Esophagus (tissue), 2 donors: ENCODE results near the gene AGAP1. TPM values are rescaled to one million over a fixed set of nuclear protein-coding genes. Genes with fewer than 3 reads are reported as not detected.

Experiments
- H3K27ac ChIP-seq, 2 donors: one replicate each; pipeline ENCODE4 v1.5.1; 2013; ENCODE audit warnings: low read depth in 2 of 2, mild to moderate bottlenecking in 2 of 2, inconsistent platforms in 1 of 2, low read length in 1 of 2, moderate library complexity in 1 of 2
- H3K27me3 ChIP-seq, 2 donors: one replicate each; pipeline ENCODE4 v1.6.1; 2013; ENCODE audit warnings: low read length in 2 of 2, control low read depth in 1 of 2, mild to moderate bottlenecking in 1 of 2; ENCODE audit not compliant: insufficient read depth in 2 of 2, control insufficient read depth in 1 of 2
- H3K36me3 ChIP-seq, 2 donors: one replicate each; pipeline ENCODE4 v1.6.1; 2013; ENCODE audit warnings: low read length in 1 of 2; ENCODE audit not compliant: control insufficient read depth in 2 of 2, insufficient read depth in 2 of 2
- H3K4me1 ChIP-seq, 2 donors: one replicate each; pipeline ENCODE4 v1.6.1; 2013; ENCODE audit warnings: low read length in 1 of 2; ENCODE audit not compliant: control insufficient read depth in 2 of 2, insufficient read depth in 2 of 2
- H3K4me3 ChIP-seq, 2 donors: one replicate each; pipeline ENCODE4 v1.5.1; 2013; ENCODE audit warnings: low read length in 2 of 2, mild to moderate bottlenecking in 2 of 2, low read depth in 1 of 2, moderate library complexity in 1 of 2
- H3K9me3 ChIP-seq, 2 donors: one replicate each; pipeline ENCODE4 v1.6.1; 2013; ENCODE audit warnings: mild to moderate bottlenecking in 2 of 2, low read depth in 1 of 2, low read length in 1 of 2, moderate library complexity in 1 of 2; ENCODE audit not compliant: control insufficient read depth in 2 of 2, insufficient read depth in 1 of 2
- WGBS, 2 donors: extraction: QIAGEN DNeasy Blood & Tissue Kit; methylation state at CpG; one replicate each; pipeline ENCODE4 v1.1.7; 2013; 5-methylcytosine and 5-hydroxymethylcytosine counted together
- polyA plus RNA-seq, 2 donors: library from polyadenylated mRNA; stranded (reverse); fragments of 200-250 nt; gene quantifications; one replicate each; pipeline ENCODE4 v1.2.3, GENCODE V29; 2013
- donor health status: healthy with polysubstance abuse.
- donor health status: Bipolar disorder and iron deficiency.

Gene AGAP1
- polyA plus RNA-seq, 2 donors = 4.9 TPM

DNA sequence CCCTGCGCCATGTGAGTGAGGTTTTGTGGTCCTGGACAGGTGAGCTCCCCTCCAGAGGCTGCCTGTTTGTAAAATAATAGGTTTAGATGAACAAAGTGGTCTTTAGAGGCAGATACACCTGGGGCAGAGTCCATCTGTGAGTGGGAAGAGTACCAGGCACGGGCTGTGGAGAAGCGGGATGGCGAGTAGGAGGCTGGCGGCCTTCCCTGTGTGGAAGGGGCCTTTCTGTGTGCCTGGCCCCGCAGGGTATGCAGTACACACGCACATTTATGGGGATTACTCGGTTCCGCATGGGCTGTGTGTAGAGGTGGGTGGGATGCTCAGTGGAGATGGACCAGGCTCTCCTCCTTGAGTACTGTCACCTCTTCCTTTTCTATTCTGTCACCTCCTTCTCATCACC lies 64.1 kb downstream of the AGAP1 start:
- WGBS, 2 donors = 93 to 95% methylated on average over 9 of the region's 9 CpGs
- peaks cover 4 to 9% of the 10 kb centered on the region in 2 donors for H3K4me1 ChIP-seq
- no peak overlapping the region for H3K27ac ChIP-seq
- H3K36me3 ChIP-seq = no peaks in the 10 kb centered on the region
- no peaks in the 10 kb centered on the region for H3K9me3 ChIP-seq
- no peak overlapping the region for H3K4me3 ChIP-seq
- H3K27me3 ChIP-seq = no peaks in the 10 kb centered on the region

DNA sequence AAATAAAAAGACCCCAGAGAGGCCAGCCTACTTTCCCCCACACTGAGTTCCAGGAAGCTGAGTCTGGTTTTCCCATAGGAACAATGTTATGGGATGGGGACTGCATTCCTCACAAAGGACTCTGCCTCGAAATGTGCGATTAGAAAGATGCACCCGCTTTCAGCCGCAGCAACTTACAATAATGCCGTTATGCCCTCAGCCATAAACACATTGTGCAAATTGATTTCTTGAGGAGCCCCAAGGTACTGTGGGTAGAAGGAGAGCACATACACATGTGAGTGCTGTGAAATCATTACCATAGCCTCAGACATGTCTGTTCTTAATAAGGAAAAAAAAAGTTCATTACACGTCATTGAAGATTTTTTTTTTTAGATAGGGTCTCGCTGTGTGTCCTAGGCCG lies 64.7 kb downstream of the AGAP1 start:
- WGBS, 2 donors = 89 to 92% methylated on average over 8 of the region's 8 CpGs
- Histone ChIP-seq H3K36me3 (no peaks in the 10 kb centered on the region), H3K4me1 (peaks cover 4 to 9% of the 10 kb centered on the region in 2 donors), H3K27me3 (no peaks in the 10 kb centered on the region), H3K4me3 (no peak overlapping the region), H3K27ac (no peak overlapping the region), H3K9me3 (no peaks in the 10 kb centered on the region)

DNA sequence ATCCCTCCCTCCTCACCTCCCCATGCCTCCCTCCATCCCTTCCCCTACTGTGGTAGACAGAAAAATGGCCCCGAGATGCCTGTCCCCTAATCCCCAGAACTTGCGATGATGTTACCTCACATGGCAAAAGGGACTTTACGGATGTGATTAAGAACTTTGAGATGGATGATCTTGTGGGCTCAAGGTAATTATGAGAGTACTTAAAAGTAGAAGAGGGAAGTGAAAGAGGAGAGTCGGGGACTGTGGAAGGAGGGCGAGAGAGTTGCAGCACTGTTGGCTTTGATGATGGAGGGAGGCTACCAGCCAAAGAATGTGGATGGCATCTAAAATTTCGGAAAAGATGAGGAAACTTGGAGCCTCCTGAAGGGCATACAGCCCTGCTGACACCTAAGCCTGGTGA lies 66.5 kb downstream of the AGAP1 start:
- WGBS, 2 donors = 91 to 93% methylated on average over 6 of the region's 6 CpGs
- Histone ChIP-seq H3K9me3 (no peaks in the 10 kb centered on the region), H3K4me1 (peaks cover 4 to 11% of the 10 kb centered on the region in 2 donors), H3K27me3 (no peaks in the 10 kb centered on the region), H3K27ac (no peak overlapping the region), H3K36me3 (no peaks in the 10 kb centered on the region), H3K4me3 (no peak overlapping the region)

DNA sequence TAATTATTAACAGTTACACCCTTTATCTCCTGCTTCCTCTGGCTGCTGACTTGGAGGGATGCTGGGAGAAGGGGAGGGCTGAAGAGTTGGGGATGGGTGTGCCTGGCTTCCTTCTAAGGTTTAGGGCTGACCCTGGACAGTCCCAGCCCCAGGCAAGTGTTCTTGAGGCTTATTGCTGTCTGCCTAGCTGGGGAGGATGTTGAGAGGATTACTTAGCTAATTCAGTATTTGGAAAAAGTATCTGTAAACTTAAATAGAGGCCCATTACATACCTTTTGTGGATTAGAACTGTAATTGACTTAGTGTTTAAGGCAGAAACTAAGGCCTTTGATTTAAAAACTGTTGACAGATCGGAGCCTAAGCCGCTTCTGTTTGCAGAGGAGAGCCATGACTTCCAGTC lies 67.6 kb downstream of the AGAP1 start:
- H3K36me3 ChIP-seq = no peaks in the 10 kb centered on the region
- H3K4me3 ChIP-seq = no peak overlapping the region
- H3K9me3 ChIP-seq = no peaks in the 10 kb centered on the region
- no peak overlapping the region for H3K27ac ChIP-seq
- WGBS, 2 donors = 59 to 61% methylated on average over 2 of the region's 2 CpGs
- peaks cover 4 to 10% of the 10 kb centered on the region in 2 donors for H3K4me1 ChIP-seq
- no peaks in the 10 kb centered on the region for H3K27me3 ChIP-seq

DNA sequence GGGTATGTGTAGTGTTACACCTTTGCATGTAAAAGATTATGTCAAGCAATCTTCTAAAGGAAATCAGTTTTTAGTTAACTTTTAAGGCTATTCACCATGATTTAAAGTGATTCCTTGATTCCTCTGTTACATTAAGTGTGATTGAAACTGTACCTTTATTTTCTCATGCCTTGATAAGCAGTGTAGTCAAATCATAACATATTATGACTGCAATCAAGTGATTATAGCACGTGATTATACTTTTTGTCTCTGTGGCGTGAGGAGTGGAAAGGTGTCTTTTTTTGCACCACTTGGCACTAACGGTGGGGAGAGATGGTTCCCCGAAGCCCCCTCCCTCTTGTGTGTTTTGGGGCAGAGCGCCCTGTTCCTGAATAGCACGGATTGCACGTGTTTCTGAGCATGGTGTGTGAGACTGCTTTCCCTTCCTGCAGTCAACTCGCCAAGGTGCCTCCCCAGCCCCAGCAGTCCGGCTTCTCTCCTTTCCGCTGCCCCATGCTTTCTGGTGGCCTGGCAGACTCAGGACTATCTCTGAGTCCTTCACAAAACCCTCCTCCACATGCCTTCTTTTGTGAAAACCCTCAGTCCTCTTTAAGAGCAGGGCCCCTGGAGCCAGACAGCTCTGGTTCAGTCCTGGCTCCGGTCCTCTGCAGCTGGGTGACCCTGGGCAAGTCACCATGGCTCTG lies 68.4 kb downstream of the AGAP1 start:
- WGBS, 2 donors = 76 to 85% methylated on average over 11 of the region's 11 CpGs

DNA sequence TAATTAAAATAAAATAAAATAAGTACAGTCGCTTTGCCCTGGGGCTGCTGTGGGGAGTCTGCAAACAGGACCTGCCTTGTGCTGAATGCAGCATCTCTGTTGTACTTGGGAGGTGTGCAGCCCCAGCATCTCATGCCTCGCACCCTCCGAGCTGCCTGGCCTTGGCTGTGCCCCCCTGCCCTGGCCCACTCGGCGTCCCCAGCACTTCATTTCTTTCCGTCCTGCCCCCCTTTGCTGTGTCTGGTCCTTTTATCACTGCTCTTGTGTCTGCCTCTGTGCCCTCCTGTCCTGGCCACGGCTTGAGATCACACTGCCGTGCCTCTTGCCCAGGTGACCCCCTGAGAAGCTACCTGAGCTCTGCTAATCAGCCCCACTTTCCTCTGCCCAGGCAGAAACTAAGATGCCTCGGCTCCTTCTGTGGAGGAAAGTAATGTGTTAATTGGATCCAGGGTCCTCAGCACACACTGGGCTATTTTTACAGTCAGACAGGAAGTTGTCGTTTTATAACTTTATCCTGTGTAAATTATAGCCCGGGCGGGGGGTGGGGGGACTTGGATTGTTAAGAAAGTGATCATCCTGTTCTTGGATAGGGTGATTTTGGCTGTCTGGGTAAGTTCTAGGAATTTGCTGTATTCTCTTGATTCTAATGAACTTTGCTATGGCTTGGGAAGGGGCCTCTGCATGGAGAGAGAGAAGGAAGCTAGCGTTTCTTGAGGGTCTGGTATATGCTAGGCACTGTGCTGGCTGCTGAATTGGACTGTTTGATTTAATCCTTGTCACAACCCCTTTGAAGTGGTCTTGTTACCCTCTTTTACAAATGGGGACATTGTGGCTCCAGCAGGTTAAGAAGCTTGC lies 69.4 kb downstream of the AGAP1 start:
- H3K36me3 ChIP-seq = no peaks in the 10 kb centered on the region
- H3K27ac ChIP-seq = no peak overlapping the region
- H3K4me3 ChIP-seq = no peak overlapping the region
- WGBS, 2 donors = 67 to 68% methylated on average over 13 of the region's 13 CpGs
- peaks cover 0 to 10% of the 10 kb centered on the region in 2 donors for H3K4me1 ChIP-seq
- H3K9me3 ChIP-seq = peaks cover 4% of the 10 kb centered on the region in 2 donors
- no peaks in the 10 kb centered on the region for H3K27me3 ChIP-seq

More for the DNA sequence above, 68.4 kb downstream of the AGAP1 start:
- Histone ChIP-seq H3K4me1 (peaks cover 0 to 10% of the 10 kb centered on the region in 2 donors), H3K4me3 (no peak overlapping the region), H3K36me3 (no peaks in the 10 kb centered on the region), H3K9me3 (no peaks in the 10 kb centered on the region), H3K27me3 (no peaks in the 10 kb centered on the region), H3K27ac (no peak overlapping the region)

DNA sequence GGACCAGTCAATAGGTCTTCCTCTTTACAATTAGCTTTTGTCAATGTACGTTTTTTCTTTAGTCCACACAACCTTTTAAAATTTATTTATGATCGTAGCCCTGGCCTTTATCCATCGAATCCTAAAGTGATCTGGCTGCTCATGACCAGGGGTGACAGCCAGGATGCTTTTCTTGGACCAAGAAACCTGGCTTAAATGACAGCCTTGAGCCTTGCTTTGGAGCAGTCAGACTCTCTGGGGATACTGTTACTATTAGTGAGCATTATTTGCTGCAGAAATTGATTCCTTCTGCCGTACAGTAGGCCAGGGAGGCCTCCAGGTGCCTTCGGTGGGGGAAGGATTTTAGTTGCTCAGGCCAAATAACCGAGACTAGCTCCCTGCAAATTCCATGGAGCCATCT lies 70.2 kb downstream of the AGAP1 start:
- peaks cover 8% of the 10 kb centered on the region in 2 donors for H3K9me3 ChIP-seq
- peaks cover 0 to 10% of the 10 kb centered on the region in 2 donors for H3K4me1 ChIP-seq
- H3K36me3 ChIP-seq = peaks cover 0 to 2% of the 10 kb centered on the region in 2 donors
- no peak overlapping the region for H3K4me3 ChIP-seq
- WGBS, 2 donors = 78 to 82% methylated on average over 6 of the region's 6 CpGs
- H3K27me3 ChIP-seq = no peaks in the 10 kb centered on the region
- H3K27ac ChIP-seq = no peak overlapping the region

DNA sequence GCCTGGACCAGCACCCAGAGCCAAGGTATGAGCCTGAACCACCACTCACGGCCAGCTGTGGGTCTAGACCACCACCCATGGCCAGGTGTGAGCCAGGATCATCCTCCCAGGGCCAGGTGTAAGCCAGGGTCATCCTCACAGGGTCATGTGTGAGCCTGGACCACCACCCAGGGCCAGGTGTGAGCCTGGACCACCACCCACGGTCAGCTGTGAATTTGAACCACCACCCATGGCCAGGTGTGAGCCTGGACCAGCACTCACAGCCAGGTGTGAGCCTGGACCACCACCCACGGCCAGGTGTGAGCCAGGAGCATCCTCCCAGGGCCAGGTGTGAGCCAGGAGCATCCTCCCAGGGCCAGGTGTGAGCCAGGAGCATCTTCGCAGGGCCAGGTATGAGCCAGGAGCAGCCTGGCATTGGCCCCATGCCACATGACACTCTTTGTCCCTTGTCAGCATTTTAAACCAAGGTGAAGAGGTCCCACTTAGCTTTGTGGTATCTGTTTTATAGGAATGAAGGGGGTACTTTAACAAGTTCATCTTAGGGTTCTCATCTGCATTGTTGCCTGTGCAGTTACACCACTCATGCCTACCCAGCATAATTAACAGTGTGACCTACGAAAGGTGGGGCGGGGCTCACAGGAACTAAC lies 71.2 kb downstream of the AGAP1 start:
- no peaks in the 10 kb centered on the region for H3K27me3 ChIP-seq
- H3K4me3 ChIP-seq = no peak overlapping the region
- no peak overlapping the region for H3K27ac ChIP-seq
- H3K4me1 ChIP-seq = peaks cover 0 to 10% of the 10 kb centered on the region in 2 donors
- H3K9me3 ChIP-seq = peaks cover 8% of the 10 kb centered on the region in 2 donors
- 86 to 88% methylated on average over 6 of the region's 6 CpGs for WGBS, 2 donors
- H3K36me3 ChIP-seq = peaks cover 0 to 2% of the 10 kb centered on the region in 2 donors

DNA sequence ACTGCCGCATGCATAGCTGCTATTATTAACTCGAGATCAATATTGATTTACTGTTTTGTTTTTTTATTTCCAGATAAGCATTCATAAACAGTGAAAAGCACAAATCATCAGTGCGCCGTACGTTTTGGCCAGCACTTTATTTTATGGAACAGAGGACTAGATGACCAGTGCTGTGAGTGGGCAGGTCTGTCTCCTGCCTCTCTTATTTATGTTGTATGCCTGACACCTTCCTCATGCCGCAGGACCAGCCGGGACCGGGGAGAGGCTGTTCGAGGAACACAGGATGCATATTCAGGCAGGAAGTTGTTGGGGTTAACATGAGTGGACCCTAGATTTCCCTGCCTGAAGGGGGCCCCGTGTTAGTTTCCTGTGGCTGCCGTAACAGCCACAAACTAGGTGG lies 72.6 kb downstream of the AGAP1 start:
- no peak overlapping the region for H3K4me3 ChIP-seq
- peaks cover 8% of the 10 kb centered on the region in 2 donors for H3K9me3 ChIP-seq
- H3K27ac ChIP-seq = no peak overlapping the region
- 64 to 74% methylated on average over 11 of the region's 11 CpGs for WGBS, 2 donors
- H3K27me3 ChIP-seq = no peaks in the 10 kb centered on the region
- H3K36me3 ChIP-seq = peaks cover 0 to 2% of the 10 kb centered on the region in 2 donors
- peaks cover 0 to 6% of the 10 kb centered on the region in 2 donors for H3K4me1 ChIP-seq
